LNCaP clone FGC (cell line): Measurements from ENCODE around the gene CSPG5.

ENCODE experiments used
- DNase-seq: peaks from one replicate; pipeline ENCODE4 v3.0.0-alpha.2; 2011; ENCODE audit warnings: low read depth
- H3K4me3 ChIP-seq: 2 replicates; pipeline ENCODE4 v1.5.1; 2011; ENCODE audit warnings: mild to moderate bottlenecking, low read depth, low read length, control low read depth
- CTCF ChIP-seq: IDR thresholded peaks from 2 replicates; pipeline ENCODE4 v1.5.1; 2012; ENCODE audit warnings: mild to moderate bottlenecking; ENCODE audit not compliant: control insufficient read depth, insufficient read depth; ENCODE audit errors: extremely low read depth

CSPG5 gene

GRCh38 chr3:47604145-47604544 lies 25.5 kb upstream of the CSPG5 start:
- no peak for DNase-seq
- no peak overlapping the region for H3K4me3 ChIP-seq
- no peak for TF ChIP-seq CTCF

- DNase-seq: no peak
- no peak for TF ChIP-seq CTCF
- no peak overlapping the region for H3K4me3 ChIP-seq
Observed at GRCh38 chr3:47603332-47603731, 24.7 kb upstream of the CSPG5 start.

- DNase-seq: no peak
- no peak for TF ChIP-seq CTCF
- no peak overlapping the region for H3K4me3 ChIP-seq
Observed at GRCh38 chr3:47601281-47601680, 22.6 kb upstream of the CSPG5 start.

- no peak for TF ChIP-seq CTCF
- no peak for DNase-seq
- H3K4me3 ChIP-seq: no peak overlapping the region
Observed at GRCh38 chr3:47594792-47595191, 16.1 kb upstream of the CSPG5 start.

- TF ChIP-seq CTCF: no peak
- no peak overlapping the region for H3K4me3 ChIP-seq
Observed at GRCh38 chr3:47592066-47592795, 13.6 kb upstream of the CSPG5 start.

GRCh38 chr3:47590216-47590615 lies 11.6 kb upstream of the CSPG5 start:
- DNase-seq: no peak
- TF ChIP-seq CTCF: no peak

More at GRCh38 chr3:47592066-47592795, 13.6 kb upstream of the CSPG5 start:
- no peak for DNase-seq

GRCh38 chr3:47588587-47588986 lies 9.9 kb upstream of the CSPG5 start:
- no peak for DNase-seq
- no peak for TF ChIP-seq CTCF
- H3K4me3 ChIP-seq: no peak overlapping the region

More at GRCh38 chr3:47590216-47590615, 11.6 kb upstream of the CSPG5 start:
- no peak overlapping the region for H3K4me3 ChIP-seq
